ENCODE results near the gene POLR1H.

Gene POLR1H

GRCh38 chr6:30062471-30063178 lies 1.6 kb downstream of the POLR1H start:
- Histone ChIP-seq H4K20me1 (ENCODE audit: insufficient read depth, low read length) (no peaks in the 10 kb centered on the region), H3K9ac (ENCODE audit: low read length) (no peak overlapping the region), H3K79me2 (ENCODE audit: low read length) (peaks cover 29% of the 10 kb centered on the region), H3K27ac (ENCODE audit: low read length) (no peak overlapping the region), H3K4me1 (ENCODE audit: low read length) (peaks cover 16% of the 10 kb centered on the region), H3K9me3 (ENCODE audit: insufficient read depth, low read length) (no peaks in the 10 kb centered on the region), H3K36me3 (replicated peaks; ENCODE audit: low read depth, low read length) (peaks cover 8% of the 10 kb centered on the region), H3K27me3 (ENCODE audit: low read depth, low read length) (no peaks in the 10 kb centered on the region), H3K4me3 (ENCODE audit: low read length) (no peak overlapping the region), H3K4me2 (ENCODE audit: low read length) (peak overlapping the region; percentile 86), H2AFZ (ENCODE audit: low read depth, low read length) (no peak overlapping the region)
- TF ChIP-seq CTCF (IDR thresholded peaks at IDR 0.05; ENCODE audit: low read depth, low read length) (no peak), EZH2phosphoT487 (IDR thresholded peaks at IDR 0.05; ENCODE audit: low read depth) (no peak)

GRCh38 chr6:30063315-30063714 lies 2.2 kb downstream of the POLR1H start:
- H3K36me3 ChIP-seq (replicated peaks; ENCODE audit: low read depth, low read length) = peaks cover 8% of the 10 kb centered on the region
- H2AFZ ChIP-seq (ENCODE audit: low read depth, low read length) = no peak overlapping the region
- H3K4me2 ChIP-seq (ENCODE audit: low read length) = no peak overlapping the region
- TF ChIP-seq CTCF (IDR thresholded peaks at IDR 0.05; ENCODE audit: low read depth, low read length) = no peak
- no peak for TF ChIP-seq EZH2phosphoT487 (IDR thresholded peaks at IDR 0.05; ENCODE audit: low read depth)
- no peak overlapping the region for H3K9ac ChIP-seq (ENCODE audit: low read length)
- no peak overlapping the region for H3K4me3 ChIP-seq (ENCODE audit: low read length)
- peaks cover 20% of the 10 kb centered on the region for H3K4me1 ChIP-seq (ENCODE audit: low read length)
- no peaks in the 10 kb centered on the region for H4K20me1 ChIP-seq (ENCODE audit: insufficient read depth, low read length)
- H3K27ac ChIP-seq (ENCODE audit: low read length) = no peak overlapping the region
- H3K9me3 ChIP-seq (ENCODE audit: insufficient read depth, low read length) = no peaks in the 10 kb centered on the region
- H3K79me2 ChIP-seq (ENCODE audit: low read length) = peaks cover 33% of the 10 kb centered on the region
- H3K27me3 ChIP-seq (ENCODE audit: low read depth, low read length) = no peaks in the 10 kb centered on the region

- Histone ChIP-seq H2AFZ (ENCODE audit: low read depth, low read length) (peak overlapping the region; percentile 61; the same call in 1 of the 2 replicates), H3K79me2 (ENCODE audit: low read length) (peaks cover 21% of the 10 kb centered on the region), H3K9me3 (ENCODE audit: insufficient read depth, low read length) (no peaks in the 10 kb centered on the region), H3K27me3 (ENCODE audit: low read depth, low read length) (no peaks in the 10 kb centered on the region), H3K27ac (ENCODE audit: low read length) (peak overlapping the region; percentile 79), H3K4me3 (ENCODE audit: low read length) (peak overlapping the region; percentile 92), H3K36me3 (replicated peaks; ENCODE audit: low read depth, low read length) (peaks cover 8% of the 10 kb centered on the region), H3K9ac (ENCODE audit: low read length) (peak overlapping the region; percentile 68), H3K4me1 (ENCODE audit: low read length) (peaks cover 15% of the 10 kb centered on the region), H3K4me2 (ENCODE audit: low read length) (peak overlapping the region; percentile 90), H4K20me1 (ENCODE audit: insufficient read depth, low read length) (no peaks in the 10 kb centered on the region)
- TF ChIP-seq CTCF (IDR thresholded peaks at IDR 0.05; ENCODE audit: low read depth, low read length) (no peak), EZH2phosphoT487 (IDR thresholded peaks at IDR 0.05; ENCODE audit: low read depth) (no peak)
Observed at GRCh38 chr6:30066082-30066481, 5.0 kb downstream of the POLR1H start.

- Histone ChIP-seq H3K4me1 (ENCODE audit: low read length) (peaks cover 14% of the 10 kb centered on the region), H3K9me3 (ENCODE audit: insufficient read depth, low read length) (no peaks in the 10 kb centered on the region), H3K9ac (ENCODE audit: low read length) (peak within 1 kb of the TSS; percentile 81), H3K27me3 (ENCODE audit: low read depth, low read length) (no peaks in the 10 kb centered on the region), H3K27ac (ENCODE audit: low read length) (peak within 1 kb of the TSS; percentile 79), H3K36me3 (replicated peaks; ENCODE audit: low read depth, low read length) (peaks cover 8% of the 10 kb centered on the region), H2AFZ (ENCODE audit: low read depth, low read length) (peak within 1 kb of the TSS; percentile 78; the same call in 1 of the 2 replicates), H3K4me2 (ENCODE audit: low read length) (peak within 1 kb of the TSS; percentile 90), H3K4me3 (ENCODE audit: low read length) (peak within 1 kb of the TSS; percentile 92), H3K79me2 (ENCODE audit: low read length) (peaks cover 14% of the 10 kb centered on the region), H4K20me1 (ENCODE audit: insufficient read depth, low read length) (no peaks in the 10 kb centered on the region)
- TF ChIP-seq EZH2phosphoT487 (IDR thresholded peaks at IDR 0.05; ENCODE audit: low read depth) (no peak), CTCF (IDR thresholded peaks at IDR 0.05; ENCODE audit: low read depth, low read length) (no peak)
Observed at GRCh38 chr6:30066577-30067459, 5.8 kb downstream of the POLR1H start, which contains the start of gene PPP1R11. Gene PPP1R11, plus strand, starts transcription at chr6:30067198. Its CDS starts 213 bp downstream, at chr6:30067411.
